K562 (cell line): ENCODE data around the gene TRPC3. TPM values are rescaled to one million over a fixed set of nuclear protein-coding genes. Genes with fewer than 3 reads are reported as not detected.

Source experiments
- ATAC-seq: fragments of 200-7000 bp; cut with Tn5 transposase; 3 replicates; pipeline ENCODE4 v1.9.1; 2020; ENCODE audit warnings: moderate library complexity
- BruUV-seq: library from RNA; stranded (reverse); fragments of 400-500 nt; replicated peaks from 2 replicates; lab custom pipeline; 2021; lab: Mats Ljungman, UMichigan
- CTCF ChIA-PET: fragments of 300-600 bp; formaldehyde crosslinking; extraction: SDS; loops from one replicate; lab custom pipeline; 2021; ENCODE audit warnings: low intra/inter-chr PET ratio; lab: Yijun Ruan, JAX
- POLR2A ChIA-PET: fragments of 300-600, 350-650 bp; sonication (Branson Sonifier 250); formaldehyde crosslinking; extraction: SDS; loops from one replicate; lab custom pipeline; 2021; ENCODE audit warnings: antibody characterized with exemption, inconsistent platforms; lab: Yijun Ruan, JAX
- DNase-seq, 4 experiments: peaks; one replicate each; pipeline versions ENCODE4 v3.0.0 to v3.0.0-alpha.2; 2011 to 2018; ENCODE audit warnings: low spot score in 3 of 4, mixed read lengths in 3 of 4; ENCODE audit errors: extremely low read depth in 1 of 4
- FAIRE-seq: peaks from 2 replicates; lab custom pipeline; 2011; peaks lifted over from hg19 to GRCh38; lab: Jason Lieb, UNC
- H2AFZ ChIP-seq: 2 replicates; pipeline ENCODE4 v1.6.0; 2011; ENCODE audit warnings: low read depth, low read length, control low read depth, inconsistent platforms
- H3K27ac ChIP-seq: fragments of 200-600 bp; 3 replicates; pipeline ENCODE4 v1.8.0; 2011; ENCODE audit warnings: low read depth, mild to moderate bottlenecking, control low read depth, inconsistent platforms, low read length, moderate library complexity, mixed read lengths; ENCODE audit errors: extremely low read depth
- H3K27me3 ChIP-seq, 2 experiments: fragments of 300-600 bp in 1 of 2; 2 replicates in 1 of 2; 3 replicates in 1 of 2; pipeline versions ENCODE4 v1.6.0 to v1.8.0; 2011; ENCODE audit warnings: inconsistent platforms in 2 of 2, low read length in 2 of 2, mild to moderate bottlenecking in 1 of 2, mixed read lengths in 1 of 2, moderate library complexity in 1 of 2; ENCODE audit not compliant: control insufficient read depth in 2 of 2, insufficient read depth in 2 of 2
- H3K36me3 ChIP-seq: fragments of 300-600 bp; 3 replicates; pipeline ENCODE4 v1.8.0; 2011; ENCODE audit warnings: mild to moderate bottlenecking, low read length, inconsistent platforms; ENCODE audit not compliant: control insufficient read depth, insufficient read depth
- H3K4me1 ChIP-seq, 2 experiments: fragments of 200-600 bp in 1 of 2; replicated peaks in 1 of 2; 2 replicates in 1 of 2; 3 replicates in 1 of 2; pipeline versions ENCODE4 v1.5.1 to v1.8.0; 2011; ENCODE audit warnings: inconsistent platforms in 2 of 2, low read length in 2 of 2, mild to moderate bottlenecking in 1 of 2, mixed read lengths in 1 of 2, moderate library complexity in 1 of 2; ENCODE audit not compliant: control insufficient read depth in 2 of 2, insufficient read depth in 2 of 2
- H3K4me2 ChIP-seq: 2 replicates; pipeline ENCODE4 v1.6.1; 2011; ENCODE audit warnings: low read length, control low read depth, inconsistent platforms, mixed read lengths; ENCODE audit not compliant: insufficient read depth
- H3K4me3 ChIP-seq: fragments of 200-600 bp; sonication (generic), shearing (Covaris generic); 2 replicates; pipeline ENCODE4 v1.5.1; 2016; ENCODE audit warnings: control low read depth, inconsistent platforms
- H3K79me2 ChIP-seq: fragments of 200-600 bp; 3 replicates; pipeline ENCODE4 v1.8.0; 2011; ENCODE audit warnings: low read length, inconsistent platforms; ENCODE audit not compliant: control insufficient read depth, insufficient read depth
- H3K9ac ChIP-seq, 2 experiments: 2 replicates each; pipeline versions ENCODE4 v1.6.0 to v1.6.1; 2011; ENCODE audit warnings: low read depth in 2 of 2, low read length in 2 of 2, control low read depth in 1 of 2, inconsistent platforms in 1 of 2, mild to moderate bottlenecking in 1 of 2, mixed read lengths in 1 of 2; ENCODE audit not compliant: insufficient read depth in 1 of 2
- H3K9me1 ChIP-seq: one replicate; pipeline ENCODE4 v1.6.0; 2011; ENCODE audit warnings: inconsistent platforms, mild to moderate bottlenecking, low read length, moderate library complexity; ENCODE audit not compliant: control insufficient read depth, insufficient read depth
- H3K9me3 ChIP-seq: replicated peaks from 2 replicates; pipeline ENCODE4 v1.5.1; 2011; ENCODE audit warnings: low read depth, low read length, inconsistent platforms; ENCODE audit not compliant: control insufficient read depth, insufficient read depth
- H4K20me1 ChIP-seq: replicated peaks from 2 replicates; pipeline ENCODE4 v1.6.1; 2011; ENCODE audit warnings: low read length, inconsistent platforms, mixed read lengths; ENCODE audit not compliant: control insufficient read depth, insufficient read depth
- ELF1 ChIP-seq: fragments of 200-800 bp; sonication (Bioruptor generic); IDR thresholded peaks from 2 replicates; pipeline ENCODE4 v1.6.1; 2016; ENCODE audit warnings: missing genetic modification characterization, missing compliant biosample characterization
- FOXJ2 ChIP-seq: fragments of 200-800 bp; sonication (Bioruptor generic); IDR thresholded peaks from 2 replicates; pipeline ENCODE4 v1.6.1; 2016; ENCODE audit warnings: missing genetic modification characterization, missing compliant biosample characterization
- HMGXB4 ChIP-seq: sonication (generic); formaldehyde crosslinking; IDR thresholded peaks from 2 replicates; pipeline ENCODE4 v1.8.1; 2023; ENCODE audit warnings: mild to moderate bottlenecking, missing genetic modification reagents
- MCM7 ChIP-seq, 2 experiments: fragments of 450-650 bp; IDR thresholded peaks; 2 replicates each; pipeline ENCODE4 v1.6.1; 2016 to 2018
- SRSF7 ChIP-seq: fragments of 200-400 bp; formaldehyde crosslinking; optimal IDR thresholded peaks from 2 replicates; pipeline ENCODE3; 2017; ENCODE audit warnings: mild to moderate bottlenecking, low read depth, low read length
- THAP7 ChIP-seq: fragments of 250-450 bp; sonication (Bioruptor Pico); IDR thresholded peaks from 2 replicates; pipeline ENCODE4 v1.5.0; 2021
- ZNF766 ChIP-seq: fragments of 200-800 bp; sonication (Bioruptor generic); conservative IDR thresholded peaks from 2 replicates; pipeline ENCODE4 v1.6.1; 2016; ENCODE audit warnings: missing genetic modification characterization, missing compliant biosample characterization
- in situ Hi-C: fragments of 300-500 bp; cut with MboI; formaldehyde crosslinking; loops from 4 replicates; pipeline ENCODE4 v1.15.0; 2018; ENCODE audit warnings: inconsistent platforms, mixed read lengths
- intact Hi-C: fragments of 100-400 bp; cut with micrococcal nuclease; formaldehyde crosslinking; loops from 2 replicates; pipeline ENCODE4 v1.14.2; 2022
- polyA plus RNA-seq, 8 experiments: library from polyadenylated mRNA; depleted of rRNA in 4 of 8; stranded (reverse) in 5 of 8; unstranded in 3 of 8; fragments of >200 nt; fragmentation: Nextera tagmentation in 2 of 8; fragmentation: Illumina TruSeq in 1 of 8; extraction: Ambion mirVana in 2 of 8; extraction: Trizol in 1 of 8; gene quantifications; 2 replicates each; pipeline versions ENCODE4 v1.2.1 to v1.2.3, GENCODE V29; 2011 to 2014; ENCODE audit warnings: inconsistent platforms in 1 of 8, missing spikeins in 1 of 8
- total RNA-seq, 7 experiments: library from RNA; depleted of rRNA in 6 of 7; stranded (reverse); fragments of >200 nt in 6 of 7; fragmentation: Illumina TruSeq in 2 of 7; extraction: Trizol in 2 of 7; gene quantifications; 2 replicates each; pipeline versions ENCODE4 v1.2.1 to v1.2.3, GENCODE V29; 2011 to 2021; ENCODE audit warnings: low replicate concordance in 1 of 7

Gene TRPC3
- total and polyA plus RNA-seq, 9 of the 15 experiments (the other 6 are each of a cell fraction or from before 2014, with no cell fraction given), result 0.01 to 0.27 (median 0.11) TPM

DNA sequence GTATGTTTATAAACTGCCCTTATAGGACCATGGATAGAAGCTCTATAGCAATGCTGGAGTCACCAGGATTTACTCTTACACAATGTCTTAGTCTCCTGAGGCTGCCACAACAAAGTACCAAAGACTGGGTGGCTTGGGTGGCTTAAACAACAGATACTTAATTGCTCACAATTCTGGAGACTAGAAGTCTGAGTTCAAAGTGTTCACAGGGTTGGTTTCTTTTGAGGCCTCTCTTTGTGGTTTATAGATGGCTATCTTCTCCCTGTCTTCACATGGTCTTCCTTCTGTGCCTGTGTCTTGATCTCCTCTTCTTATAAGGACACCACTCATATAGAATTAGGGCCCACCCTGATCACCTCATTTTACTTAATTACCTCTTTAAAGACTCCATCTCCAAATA, 2.0 kb upstream of the TRPC3 start:
- H3K9ac ChIP-seq, result no peak overlapping the region
- H3K27ac ChIP-seq, result no peak overlapping the region
- no peak overlapping the region for H3K4me2 ChIP-seq
- H3K9me1 ChIP-seq, result no peaks in the 10 kb centered on the region
- H3K4me3 ChIP-seq, result no peak overlapping the region
- ATAC-seq (no peak), FAIRE-seq (no peak), DNase-seq (no peak)
- peaks cover 6 to 24% of the 10 kb centered on the region in 2 experiments; a peak in 4 of 5 replicates for H3K27me3 ChIP-seq
- no peaks in the 10 kb centered on the region for H3K79me2 ChIP-seq
- in situ Hi-C loops, result no loop called here
- no peak for TF ChIP-seq SRSF7
- TF ChIP-seq ELF1 (tag), result no peak
- TF ChIP-seq HMGXB4 (CRISPR knock-in tag), result no peak
- TF ChIP-seq FOXJ2, result no peak
- TF ChIP-seq ZNF766 (CRISPR knock-in tag), result peak; percentile 97
- no peak for TF ChIP-seq THAP7
- TF ChIP-seq MCM7 (IDR thresholded peaks at IDR 0.05), result no peak
- POLR2A ChIA-PET, result no interaction called here
- H3K36me3 ChIP-seq, result no peaks in the 10 kb centered on the region
- H4K20me1 ChIP-seq, result no peaks in the 10 kb centered on the region
- no peak overlapping the region for H2AFZ ChIP-seq
- intact Hi-C loops, result loop anchor here (5.0 kb wide), 1 partner anchor 198 kb away; the partner anchor contains the start of gene BLTP1
- BruUV-seq, result no TSS peak
- peaks cover 0 to 20% of the 10 kb centered on the region in 2 experiments; a peak in 2 of 5 replicates for H3K4me1 ChIP-seq
- H3K9me3 ChIP-seq, result no peaks in the 10 kb centered on the region
- CTCF ChIA-PET, result no interaction called here
